Esophagus squamous epithelium (tissue), 4 donors: Measurements from ENCODE around the gene NDUFS5.

Experiments used
- POLR2A ChIP-seq, 4 donors: fragments of 450-650 bp; IDR thresholded peaks; one replicate each; pipeline ENCODE4 v1.6.1; 2017; ENCODE audit warnings: antibody characterized with exemption in 4 of 4, mild to moderate bottlenecking in 4 of 4, moderate library complexity in 3 of 4
- TF ChIP-seq, protein P1 (sequence below), 6 experiments: fragments of 450-650 bp in 4 of 6; fragments of 200-600 bp in 2 of 6; sonication (generic) in 2 of 6; IDR thresholded peaks; one replicate each; pipeline ENCODE4 v1.5.1; 2016 to 2019; ENCODE audit warnings: antibody characterized with exemption in 6 of 6, mild to moderate bottlenecking in 4 of 6, moderate library complexity in 4 of 6

DNA sequence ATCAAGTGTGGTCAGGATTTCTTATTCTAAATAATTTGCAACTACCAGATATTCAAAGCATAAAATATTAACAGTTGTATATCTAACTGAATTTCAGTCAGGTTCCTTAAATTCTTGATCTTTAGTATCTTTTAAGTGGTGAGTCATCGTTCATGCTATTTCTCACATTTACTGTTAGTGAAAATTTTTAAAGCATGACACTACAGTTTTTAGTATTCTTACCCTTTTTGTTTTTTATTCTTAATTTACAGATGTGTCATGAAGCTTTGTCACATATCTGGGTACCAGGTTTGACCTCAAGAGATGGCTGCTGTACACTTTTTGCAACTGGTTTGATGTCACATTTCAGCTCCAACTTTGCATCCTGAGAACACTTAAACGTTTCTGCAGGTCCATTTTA is 22.4 kb upstream of the NDUFS5 start:
- TF ChIP-seq, protein P1, sequence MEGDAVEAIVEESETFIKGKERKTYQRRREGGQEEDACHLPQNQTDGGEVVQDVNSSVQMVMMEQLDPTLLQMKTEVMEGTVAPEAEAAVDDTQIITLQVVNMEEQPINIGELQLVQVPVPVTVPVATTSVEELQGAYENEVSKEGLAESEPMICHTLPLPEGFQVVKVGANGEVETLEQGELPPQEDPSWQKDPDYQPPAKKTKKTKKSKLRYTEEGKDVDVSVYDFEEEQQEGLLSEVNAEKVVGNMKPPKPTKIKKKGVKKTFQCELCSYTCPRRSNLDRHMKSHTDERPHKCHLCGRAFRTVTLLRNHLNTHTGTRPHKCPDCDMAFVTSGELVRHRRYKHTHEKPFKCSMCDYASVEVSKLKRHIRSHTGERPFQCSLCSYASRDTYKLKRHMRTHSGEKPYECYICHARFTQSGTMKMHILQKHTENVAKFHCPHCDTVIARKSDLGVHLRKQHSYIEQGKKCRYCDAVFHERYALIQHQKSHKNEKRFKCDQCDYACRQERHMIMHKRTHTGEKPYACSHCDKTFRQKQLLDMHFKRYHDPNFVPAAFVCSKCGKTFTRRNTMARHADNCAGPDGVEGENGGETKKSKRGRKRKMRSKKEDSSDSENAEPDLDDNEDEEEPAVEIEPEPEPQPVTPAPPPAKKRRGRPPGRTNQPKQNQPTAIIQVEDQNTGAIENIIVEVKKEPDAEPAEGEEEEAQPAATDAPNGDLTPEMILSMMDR (IDR thresholded peaks at IDR 0.05) = no peak
- TF ChIP-seq POLR2A (IDR thresholded peaks at IDR 0.05) = no peak
